ENCODE data around the gene ATP11A.

ATP11A gene

DNA sequence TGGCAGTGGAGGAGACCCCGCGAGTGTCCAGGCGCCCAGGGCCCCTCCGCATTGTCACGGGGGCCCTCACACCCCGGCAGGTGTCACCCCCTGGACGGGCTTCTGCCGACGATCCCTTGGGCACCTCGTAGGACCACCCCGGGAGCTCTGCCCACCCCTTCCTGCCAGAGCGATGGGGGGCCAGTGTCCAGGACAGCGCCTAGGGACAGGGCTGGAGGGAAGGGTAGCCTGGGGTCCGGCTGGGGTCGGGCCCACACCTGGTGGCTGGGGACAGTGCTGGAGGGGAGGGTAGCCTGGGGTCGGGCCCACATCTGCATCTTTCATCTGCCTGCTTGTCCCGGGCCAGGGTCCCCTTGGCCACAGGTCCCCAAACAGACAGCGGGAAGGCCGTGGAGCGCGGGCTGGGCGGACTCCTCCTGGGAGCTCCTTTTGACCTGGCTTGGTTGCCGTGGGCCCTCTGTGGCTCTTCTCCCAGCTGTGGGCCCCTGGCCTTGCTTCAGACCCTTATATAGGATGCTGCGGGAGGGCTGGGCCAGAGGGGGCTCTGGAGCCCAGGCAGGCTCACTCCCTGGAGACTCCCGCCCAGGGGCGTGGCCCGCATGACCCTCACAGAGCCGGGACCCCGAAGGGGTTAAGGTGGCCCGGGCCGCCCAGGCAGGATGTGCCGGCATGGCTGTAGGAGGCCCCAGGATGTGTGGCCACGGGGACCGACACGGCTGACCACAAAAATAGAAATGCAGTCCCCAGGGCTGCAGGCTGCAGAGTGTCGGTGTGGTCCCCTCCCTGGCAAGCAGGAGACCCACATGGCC is 205.0 kb downstream of the ATP11A start:
- no peak for DNase-seq (ENCODE audit: low spot score)

DNA sequence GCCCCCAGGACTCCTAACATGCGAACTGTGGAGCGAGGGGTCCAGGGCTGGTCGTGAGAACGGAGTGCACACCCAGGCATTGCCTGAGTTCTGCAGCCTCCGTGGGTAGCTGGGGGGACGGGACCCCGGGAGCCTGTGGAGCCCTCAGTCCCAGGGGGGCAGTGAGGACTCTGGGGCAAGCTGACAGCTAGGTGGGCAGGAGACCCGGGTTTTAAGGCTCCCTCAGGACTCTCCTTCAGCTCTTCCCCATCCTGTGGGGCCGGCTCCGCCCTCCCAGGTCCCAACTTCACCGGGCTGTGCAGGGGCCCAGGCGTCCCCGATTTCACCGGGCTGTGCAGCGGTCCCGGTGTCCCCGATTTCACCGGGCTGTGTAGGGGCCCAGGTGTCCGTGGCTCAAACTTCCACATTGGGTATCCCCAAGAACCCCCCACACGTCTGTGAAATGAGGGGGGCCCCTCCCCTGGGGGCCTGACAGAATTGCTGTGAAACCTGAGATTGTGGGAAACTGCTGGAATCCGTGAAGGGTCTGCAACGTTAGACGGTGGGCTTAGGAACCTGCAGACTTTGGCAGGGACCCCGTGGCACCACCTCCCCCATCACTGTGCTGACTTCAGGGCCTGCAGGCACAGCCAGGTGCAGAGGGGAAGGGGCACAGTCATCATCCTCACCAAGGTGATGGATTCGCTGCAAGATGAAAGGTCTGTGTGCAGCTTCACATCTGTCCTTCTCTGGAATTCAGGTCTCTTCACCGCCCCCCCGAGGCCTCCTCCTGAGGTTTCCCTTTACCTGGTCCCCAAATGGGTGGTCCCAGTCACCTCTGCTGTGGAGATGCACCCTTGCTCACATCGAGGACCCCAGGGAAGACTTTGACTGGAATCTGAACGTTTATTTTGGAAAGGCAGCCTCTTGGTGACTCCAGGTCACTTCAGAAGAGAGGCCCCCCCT is 206.0 kb downstream of the ATP11A start:
- no peak for DNase-seq (ENCODE audit: low spot score)

DNA sequence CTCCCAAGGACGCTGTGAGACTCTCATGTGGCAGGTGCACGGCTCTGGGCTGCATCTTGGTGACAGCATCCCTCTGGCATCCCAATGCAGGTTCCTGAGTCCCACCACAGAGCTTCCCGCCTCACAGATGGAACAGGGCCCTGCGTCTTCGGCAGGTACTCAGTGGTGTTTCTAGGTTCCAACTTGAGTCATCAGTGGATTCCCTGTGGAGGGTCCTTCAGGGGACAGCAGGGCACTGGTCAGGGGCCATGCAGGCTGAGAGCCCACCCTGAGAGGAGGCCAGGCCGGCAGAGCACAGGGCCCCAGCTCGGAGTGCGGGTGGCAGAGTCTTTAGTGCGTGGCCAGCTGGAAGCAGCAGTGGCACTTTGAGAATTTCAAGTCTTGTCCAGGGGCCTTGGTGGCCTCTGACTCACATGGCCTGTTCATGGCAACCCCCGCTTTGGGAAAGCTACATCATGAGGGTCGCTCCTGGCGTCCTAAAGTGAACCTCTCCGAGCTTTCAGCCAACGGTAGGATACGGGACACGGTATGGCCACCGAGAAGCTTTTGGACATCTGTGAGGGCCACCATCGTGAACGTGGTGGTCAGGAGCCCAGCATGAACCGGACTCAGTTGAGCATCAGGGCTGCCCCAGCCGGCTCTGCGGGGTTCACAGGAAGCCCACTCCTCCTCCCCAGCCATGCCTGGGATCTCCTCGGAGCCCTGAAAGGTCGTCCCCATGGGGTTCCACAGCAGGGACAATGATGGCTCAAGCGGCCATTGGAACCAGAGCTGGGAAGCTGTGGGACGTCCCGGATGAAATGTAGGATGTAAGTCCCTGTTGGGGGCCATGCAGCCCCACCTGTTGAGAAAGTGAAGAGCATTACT is 207.1 kb downstream of the ATP11A start:
- no peak for DNase-seq (ENCODE audit: low spot score)

DNA sequence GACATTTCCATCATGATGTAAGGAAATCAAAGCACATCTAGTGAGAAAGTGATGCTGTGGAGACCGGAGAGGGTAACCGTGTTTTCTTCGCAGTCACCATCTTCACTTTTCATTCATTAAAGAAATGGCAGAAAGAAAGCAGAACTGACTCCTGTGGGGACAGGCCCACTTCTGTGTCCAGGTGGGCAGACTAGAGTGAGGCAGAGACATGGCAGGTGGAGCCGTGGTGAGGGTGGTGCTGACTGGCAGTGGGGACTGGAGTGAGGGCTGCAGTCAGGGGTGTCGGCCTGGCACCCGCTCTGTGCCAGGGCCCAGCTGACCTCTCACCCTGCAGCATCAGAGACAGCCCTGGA is 207.7 kb downstream of the ATP11A start:
- DNase-seq (ENCODE audit: low spot score): no peak

DNA sequence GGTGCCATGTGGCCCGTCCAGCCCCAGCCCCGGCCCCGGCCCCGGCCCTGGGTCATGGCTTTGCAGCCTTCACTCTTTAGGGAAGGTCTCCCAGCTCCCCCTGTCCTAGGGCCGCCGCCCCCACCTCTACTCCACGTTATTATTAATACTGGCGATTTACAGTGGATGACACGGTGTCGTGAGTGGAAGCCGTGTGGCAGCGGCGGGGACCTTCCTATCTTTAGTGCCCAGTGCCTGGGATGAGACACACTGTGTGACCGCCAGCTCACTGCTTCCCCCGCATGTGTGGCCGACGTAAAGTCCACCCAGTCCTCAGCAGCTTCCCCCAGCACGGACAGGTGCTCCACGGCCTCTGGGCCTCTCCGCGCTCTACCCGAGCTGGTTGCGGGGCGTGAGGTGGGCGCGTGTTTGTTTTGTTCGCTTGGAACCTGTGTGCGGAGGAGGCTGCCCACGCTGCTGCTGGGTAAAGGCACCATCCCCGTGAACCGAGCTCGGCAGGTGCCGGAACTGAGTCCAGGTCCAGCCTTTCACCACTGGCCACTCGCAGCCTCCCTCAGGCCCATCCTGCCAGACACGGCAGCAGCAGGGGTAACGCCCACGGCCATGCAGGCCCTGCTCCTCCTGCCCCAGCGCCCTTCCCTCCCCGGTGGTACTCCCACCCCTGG is 208.2 kb downstream of the ATP11A start:
- DNase-seq (ENCODE audit: low spot score): no peak

DNA sequence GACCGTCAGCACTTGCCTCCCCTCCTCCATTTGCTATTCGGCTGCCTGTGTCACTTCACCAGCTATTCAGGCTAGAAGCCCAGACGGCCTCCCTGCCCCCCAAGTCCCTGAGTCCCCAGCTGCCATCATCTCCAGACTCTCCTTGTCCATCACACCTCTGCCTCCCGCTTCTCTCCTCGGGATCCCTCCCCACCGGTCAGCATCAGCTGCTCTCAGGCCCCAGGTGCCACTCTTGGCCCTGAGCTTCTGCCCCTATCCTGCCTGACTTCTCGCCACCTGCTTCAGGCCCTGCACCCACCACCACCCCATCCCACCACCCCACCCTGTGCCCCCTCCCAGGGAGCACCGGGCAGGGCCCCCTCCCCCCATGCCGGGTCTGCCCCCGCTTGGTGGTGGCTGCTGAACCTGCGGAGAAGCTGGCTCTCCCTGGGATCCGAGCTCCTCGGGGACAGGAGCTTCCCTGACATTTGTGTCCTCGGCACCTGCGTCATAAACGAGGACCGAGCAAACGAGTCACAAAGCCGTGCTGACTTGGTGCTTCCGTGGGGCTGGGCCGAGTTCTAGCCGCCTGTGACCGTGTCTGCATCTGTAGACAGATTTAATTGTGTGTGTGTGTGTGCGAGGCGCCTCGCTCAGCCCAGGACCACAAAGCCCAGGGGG is 208.9 kb downstream of the ATP11A start:
- no peak for DNase-seq (ENCODE audit: low spot score)

DNA sequence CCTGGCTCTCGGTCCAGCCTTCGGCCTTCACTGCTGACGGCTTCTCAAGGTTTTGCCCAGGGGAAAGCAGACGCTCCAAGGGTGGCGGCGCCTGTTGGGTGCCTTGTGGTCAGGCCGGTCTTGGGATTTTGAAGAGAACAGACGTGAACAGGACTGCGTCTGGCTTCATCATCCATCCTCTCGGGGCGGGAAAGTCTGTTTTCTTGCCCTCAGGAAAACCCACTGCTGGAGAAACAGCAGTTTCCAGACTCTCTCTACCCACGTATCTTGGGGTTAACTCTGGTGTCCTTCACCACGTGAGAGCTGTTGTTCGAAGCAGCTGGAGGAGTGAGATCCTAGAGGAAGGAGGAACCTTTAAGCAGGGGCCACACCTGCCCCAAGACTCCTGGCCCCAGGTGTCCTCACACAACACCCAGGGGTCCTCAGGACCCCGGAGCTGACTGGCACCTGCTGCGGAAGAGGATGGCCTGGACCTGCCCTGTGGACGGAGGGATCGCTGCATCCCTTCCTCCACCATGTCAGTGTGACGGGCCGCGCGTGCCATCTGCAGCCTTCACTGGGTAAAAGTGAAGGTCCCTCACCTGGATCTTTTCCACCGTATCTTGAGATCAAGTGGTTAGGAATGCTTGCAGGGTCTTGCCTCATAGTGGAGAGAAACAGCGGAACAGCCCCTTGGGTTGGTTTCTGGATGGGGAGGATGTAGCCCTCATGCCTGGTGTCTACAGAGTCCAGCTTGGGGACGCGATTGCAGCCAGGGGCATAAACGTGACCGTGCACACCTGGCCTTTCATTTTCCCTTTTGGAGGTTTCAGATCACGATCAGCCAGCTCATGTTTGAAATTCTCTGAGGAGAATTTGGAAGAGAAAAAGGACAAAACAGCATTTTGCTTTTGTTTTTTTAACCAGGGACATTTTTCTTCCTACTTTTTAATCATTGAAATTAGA is 209.7 kb downstream of the ATP11A start:
- DNase-seq (ENCODE audit: low spot score): no peak

DNA sequence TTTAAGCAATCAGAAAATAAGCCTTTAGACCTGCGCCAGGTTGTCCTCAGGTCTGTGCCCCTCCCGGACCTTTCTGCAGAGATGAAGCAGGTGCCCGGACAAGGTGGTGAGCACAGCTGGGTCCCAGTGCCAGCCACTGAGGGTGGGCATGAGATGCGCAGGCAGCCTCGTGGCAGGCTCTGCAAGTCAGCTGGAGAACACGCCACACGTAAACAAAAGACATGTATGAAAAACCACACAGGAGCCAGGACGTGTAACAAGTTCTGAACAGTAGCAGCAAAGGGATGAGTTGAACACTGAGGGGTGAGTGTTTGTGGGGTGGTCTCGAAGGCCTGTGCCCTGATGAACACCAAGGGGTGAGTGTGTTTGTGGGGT is 210.4 kb downstream of the ATP11A start:
- no peak for DNase-seq (ENCODE audit: low spot score)

DNA sequence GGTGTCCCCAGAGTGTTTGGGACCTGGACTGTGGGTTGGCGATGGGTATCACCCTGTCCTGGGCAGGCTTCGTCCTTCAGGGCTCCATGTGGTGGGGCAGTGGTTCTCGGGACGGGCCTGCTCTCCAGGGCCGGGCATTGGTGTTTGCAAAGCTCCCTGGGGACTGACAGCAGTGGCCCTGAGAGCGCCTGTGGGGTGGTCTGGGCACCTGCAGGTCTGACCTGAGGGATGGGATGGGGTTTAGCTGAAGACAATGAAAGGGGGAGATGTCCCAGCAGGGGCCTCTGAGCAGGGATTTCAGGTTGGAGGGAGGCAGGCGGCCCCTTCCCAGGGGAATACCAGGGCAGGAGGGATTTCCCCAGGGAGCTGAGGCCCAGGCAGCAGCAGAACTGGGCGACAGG is 210.9 kb downstream of the ATP11A start:
- no peak for DNase-seq (ENCODE audit: low spot score)

DNA sequence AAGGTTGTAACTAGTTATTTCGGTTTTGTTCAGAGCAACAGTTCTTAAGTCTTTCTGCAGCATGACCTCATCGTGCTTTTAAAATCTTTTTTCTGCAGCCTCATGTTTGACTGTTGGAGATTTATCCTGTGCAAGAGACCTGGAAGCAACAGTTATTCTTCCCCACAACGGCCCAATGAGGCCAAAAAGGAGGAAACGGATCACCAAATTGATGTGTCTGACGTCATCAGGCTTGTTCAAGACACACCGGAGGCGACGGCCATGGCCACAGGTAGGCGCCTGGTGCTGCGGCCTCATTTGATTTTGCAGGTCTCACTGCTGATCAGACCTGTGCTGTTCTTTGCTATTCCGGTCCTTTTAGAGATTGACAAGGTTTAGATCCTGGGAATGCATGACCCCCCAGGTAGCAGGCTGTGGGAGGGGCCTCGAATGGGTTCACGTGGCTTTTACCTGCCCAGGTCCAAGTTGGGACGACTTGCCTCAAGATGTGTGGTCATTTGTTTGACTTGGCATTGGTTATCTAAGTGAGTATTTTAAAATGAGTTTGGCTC is 212.3 kb downstream of the ATP11A start:
- DNase-seq (ENCODE audit: low spot score): no peak

DNA sequence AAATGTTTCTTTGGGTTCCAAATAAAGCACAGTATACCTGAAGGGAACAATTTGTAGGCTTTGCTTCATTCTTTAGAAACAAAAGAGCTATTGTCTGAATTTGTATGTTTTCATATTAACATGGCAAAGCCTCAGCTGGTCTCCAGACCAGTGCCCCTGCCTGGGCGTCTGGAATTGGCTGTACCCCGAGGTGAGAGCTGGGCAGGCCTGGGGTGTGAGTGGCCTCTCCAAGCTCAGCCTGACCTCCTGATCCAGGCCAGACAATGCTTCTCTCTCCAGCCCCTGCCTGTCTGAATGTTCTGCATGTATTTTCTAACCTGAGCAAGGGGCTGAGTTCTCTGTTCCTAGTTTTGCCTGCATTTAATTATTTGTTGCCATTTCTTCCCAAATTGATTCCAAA is 212.8 kb downstream of the ATP11A start:
- DNase-seq (ENCODE audit: low spot score): no peak

DNA sequence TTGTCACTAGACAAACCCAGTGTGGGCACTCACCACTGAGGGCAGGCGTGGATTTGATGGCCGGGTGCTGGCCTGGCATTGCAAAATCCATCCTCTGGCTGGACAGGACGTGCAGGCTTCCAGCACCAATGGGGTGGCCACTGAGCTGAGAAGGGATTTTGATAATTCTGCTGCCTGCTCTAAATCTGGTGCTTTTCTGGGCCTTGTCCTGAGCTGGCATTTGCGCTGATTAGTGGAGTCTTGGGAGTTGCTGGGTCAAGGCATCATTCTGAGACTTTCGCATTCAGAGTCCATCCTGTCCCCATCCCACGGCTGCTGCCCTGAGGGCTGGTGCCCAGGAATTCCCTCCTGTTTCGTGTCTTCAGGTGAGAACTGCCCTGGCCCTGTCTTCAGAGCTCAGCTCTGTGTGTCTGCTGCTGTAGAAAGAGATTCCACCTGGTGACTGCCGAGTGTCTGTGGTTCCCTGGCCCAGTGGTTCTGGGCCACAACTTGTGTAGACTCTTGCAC is 213.3 kb downstream of the ATP11A start:
- DNase-seq (ENCODE audit: low spot score): no peak

DNA sequence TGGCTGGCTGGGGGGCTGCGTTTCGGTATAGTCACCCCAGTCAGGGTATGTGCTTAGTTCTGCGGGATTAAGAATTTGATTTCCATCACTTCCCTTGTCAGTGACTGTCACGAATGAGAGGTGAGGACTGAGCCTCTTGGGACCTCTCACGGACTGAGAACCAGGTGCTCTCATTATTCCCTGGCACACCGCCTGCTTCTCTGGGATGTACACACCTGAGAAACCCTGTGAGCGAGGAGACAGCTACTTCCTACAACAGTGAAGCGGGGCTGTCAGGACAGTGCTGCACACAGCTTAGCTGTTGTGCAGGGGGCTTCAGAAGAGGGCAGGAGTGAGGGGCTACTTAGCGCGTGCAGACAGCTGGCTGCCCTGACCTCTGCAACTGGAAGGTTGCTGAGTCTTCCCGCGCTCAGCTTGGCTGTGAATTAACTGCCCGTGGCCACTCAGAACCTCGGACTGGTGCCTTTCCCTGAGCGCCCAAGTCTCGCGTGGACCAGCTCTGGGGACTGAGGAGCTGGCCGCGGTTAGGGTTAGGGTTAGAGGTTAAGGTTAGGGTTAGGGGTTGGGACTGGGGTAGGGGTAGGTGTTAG is 213.9 kb downstream of the ATP11A start:
- no peak for DNase-seq (ENCODE audit: low spot score)

DNA sequence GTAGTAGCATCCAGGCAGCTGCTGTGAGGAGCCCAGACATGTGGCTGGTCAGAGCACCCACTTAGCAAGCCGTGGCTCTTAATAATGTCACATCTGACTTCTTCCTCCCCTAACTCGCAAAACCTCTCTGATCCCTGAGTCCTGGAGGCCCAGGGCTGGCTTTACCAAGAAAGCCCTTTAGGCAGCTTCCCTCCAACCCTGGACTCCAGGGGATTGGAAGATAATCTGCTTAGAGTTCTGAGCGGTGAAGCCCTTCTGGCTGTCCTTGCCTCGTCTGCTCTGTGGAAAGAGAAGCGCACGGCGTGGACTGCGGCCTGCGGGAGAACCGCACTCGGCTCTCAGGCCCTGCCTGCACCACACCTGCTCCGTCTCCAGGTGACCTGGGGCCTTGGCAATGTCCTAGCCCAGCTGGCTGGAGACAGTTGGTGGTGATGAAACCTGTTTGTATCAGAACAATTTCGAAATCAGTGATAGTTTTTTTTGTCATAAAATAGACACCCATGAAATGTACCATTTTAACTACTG is 214.7 kb downstream of the ATP11A start:
- no peak for DNase-seq (ENCODE audit: low spot score)

DNA sequence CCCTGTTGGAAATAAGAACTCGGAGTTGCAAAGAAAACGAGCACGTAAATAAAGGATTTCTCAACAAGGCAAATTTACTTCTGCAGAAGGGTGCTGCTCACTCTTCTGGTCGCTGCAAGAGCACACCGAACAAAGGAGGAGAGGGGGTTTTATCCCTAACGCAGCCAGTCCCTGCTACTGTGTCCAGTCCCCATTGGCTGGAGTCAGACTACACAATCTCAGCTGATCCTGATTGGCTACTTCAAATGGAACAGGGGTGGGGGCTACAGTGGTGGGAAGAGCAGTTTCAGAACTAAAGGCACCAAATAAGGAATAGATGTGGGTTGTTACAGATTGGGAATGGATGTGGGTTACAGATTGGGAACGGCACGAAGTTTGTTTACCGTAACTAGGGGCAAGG is 215.2 kb downstream of the ATP11A start:
- DNase-seq (ENCODE audit: low spot score): no peak

DNA sequence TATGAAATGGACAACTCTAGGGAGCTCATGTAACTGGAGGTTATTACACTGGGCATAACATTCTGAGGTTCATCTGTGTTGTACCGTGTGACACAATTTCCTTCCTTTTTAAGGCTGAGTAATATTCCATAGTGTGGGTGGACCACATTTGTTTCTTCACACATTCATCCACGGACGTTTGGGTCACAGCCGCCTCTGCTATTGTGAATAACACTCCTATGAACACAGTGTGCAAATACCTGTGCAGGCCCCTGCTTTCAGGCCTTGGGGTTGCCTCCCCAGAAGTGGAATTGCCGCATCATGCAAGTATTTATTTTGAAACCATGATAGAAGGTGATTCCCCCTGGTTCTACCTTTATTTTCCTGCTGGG is 215.8 kb downstream of the ATP11A start:
- no peak for DNase-seq (ENCODE audit: low spot score)

DNA sequence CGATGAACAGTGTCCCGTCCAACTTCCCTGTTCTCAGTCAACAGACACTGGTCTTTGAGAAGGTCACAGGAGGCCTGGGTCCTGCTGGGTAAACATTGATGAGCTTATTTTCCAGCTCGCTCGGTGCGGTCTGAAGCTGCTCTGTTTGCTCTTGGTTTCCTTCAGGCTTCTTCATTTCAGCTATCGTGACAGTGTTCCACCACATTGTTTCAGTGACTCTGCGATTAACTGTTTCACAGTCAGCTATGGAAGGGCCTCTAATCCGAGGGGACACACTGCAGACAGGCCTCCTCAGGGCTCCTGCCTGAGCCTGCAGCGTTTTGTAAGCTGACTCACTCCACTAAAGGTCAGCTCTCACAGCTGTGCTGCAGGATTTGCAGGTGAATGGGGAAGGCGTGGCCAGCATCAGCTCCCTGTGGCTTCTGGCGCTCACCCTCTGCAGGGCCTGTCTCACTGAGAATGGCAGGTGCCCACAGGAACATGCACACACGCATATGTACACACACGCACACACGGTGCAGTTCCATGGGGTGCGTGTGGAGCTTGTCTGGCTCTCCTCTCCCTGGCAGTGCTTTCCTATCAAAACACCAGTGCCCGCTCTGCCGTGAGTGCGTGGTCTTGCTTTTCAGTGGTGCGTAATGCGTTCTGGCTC is 216.3 kb downstream of the ATP11A start:
- DNase-seq (ENCODE audit: low spot score): no peak

DNA sequence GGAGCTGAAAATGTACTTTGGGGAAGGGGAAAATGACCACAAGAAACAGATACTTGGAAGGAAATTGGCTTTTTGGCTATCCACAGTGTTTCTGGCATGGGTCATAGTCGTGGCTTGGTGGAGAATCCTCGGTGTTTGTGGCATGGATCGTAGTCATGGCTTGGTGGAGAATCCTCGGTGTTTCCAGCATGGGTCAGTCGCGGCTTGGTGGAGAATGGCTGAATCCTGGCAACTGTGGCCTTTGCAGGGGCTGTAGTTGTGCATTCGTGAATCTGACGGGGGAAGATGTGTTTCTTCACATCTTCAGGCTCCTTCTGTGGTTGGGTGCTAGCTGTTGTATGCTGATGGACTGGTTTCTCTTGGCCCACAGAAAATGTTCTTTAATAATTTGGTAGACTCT is 217.4 kb downstream of the ATP11A start:
- DNase-seq (ENCODE audit: low spot score): no peak
